HL-60 (cell line): ENCODE results near the gene ST7L.

Source experiments
- GABPA ChIP-seq: IDR thresholded peaks from 2 replicates; pipeline ENCODE4 v1.6.1; 2012; ENCODE audit warnings: low read depth
- POLR2AphosphoS5 ChIP-seq: IDR thresholded peaks from 2 replicates; pipeline ENCODE4 v1.6.1; 2012; ENCODE audit warnings: low read depth
- SPI1 ChIP-seq: IDR thresholded peaks from 2 replicates; pipeline ENCODE4 v1.6.1; 2012; ENCODE audit warnings: low read depth, mild to moderate bottlenecking, borderline replicate concordance
- TF ChIP-seq, protein P1 (sequence below): IDR thresholded peaks from one replicate; pipeline ENCODE4 v1.5.1; 2011; ENCODE audit warnings: low read length, control low read depth, inconsistent platforms; ENCODE audit not compliant: insufficient read depth
- TF ChIP-seq, protein P2 (sequence below): IDR thresholded peaks from 2 replicates; pipeline ENCODE4 v1.6.1; 2012; ENCODE audit warnings: low read depth; ENCODE audit not compliant: insufficient replicate concordance

DNA sequence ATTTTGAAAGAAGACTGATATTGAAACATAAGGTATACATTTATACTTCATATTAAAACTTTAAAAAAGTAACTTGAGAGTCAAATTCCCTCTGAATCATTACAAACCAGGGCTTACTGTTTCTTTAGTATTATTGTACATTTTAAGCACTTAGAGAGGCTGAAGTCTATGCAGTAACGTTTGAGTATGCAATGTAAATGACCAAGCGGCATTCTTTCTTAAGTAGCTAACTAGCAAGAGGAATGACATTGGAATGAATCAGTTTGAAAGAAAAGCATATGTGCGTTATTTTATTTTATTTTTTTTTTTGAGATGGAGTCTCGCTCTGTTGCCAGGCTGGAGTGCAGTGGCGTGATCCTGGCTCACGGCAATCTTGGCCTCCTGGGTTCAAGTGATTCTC is 85.9 kb downstream of the ST7L start:
- TF ChIP-seq, protein P1, sequence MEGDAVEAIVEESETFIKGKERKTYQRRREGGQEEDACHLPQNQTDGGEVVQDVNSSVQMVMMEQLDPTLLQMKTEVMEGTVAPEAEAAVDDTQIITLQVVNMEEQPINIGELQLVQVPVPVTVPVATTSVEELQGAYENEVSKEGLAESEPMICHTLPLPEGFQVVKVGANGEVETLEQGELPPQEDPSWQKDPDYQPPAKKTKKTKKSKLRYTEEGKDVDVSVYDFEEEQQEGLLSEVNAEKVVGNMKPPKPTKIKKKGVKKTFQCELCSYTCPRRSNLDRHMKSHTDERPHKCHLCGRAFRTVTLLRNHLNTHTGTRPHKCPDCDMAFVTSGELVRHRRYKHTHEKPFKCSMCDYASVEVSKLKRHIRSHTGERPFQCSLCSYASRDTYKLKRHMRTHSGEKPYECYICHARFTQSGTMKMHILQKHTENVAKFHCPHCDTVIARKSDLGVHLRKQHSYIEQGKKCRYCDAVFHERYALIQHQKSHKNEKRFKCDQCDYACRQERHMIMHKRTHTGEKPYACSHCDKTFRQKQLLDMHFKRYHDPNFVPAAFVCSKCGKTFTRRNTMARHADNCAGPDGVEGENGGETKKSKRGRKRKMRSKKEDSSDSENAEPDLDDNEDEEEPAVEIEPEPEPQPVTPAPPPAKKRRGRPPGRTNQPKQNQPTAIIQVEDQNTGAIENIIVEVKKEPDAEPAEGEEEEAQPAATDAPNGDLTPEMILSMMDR, result no peak
- TF ChIP-seq POLR2AphosphoS5 (no peak), SPI1 (no peak), GABPA (no peak)
- TF ChIP-seq, protein P2, sequence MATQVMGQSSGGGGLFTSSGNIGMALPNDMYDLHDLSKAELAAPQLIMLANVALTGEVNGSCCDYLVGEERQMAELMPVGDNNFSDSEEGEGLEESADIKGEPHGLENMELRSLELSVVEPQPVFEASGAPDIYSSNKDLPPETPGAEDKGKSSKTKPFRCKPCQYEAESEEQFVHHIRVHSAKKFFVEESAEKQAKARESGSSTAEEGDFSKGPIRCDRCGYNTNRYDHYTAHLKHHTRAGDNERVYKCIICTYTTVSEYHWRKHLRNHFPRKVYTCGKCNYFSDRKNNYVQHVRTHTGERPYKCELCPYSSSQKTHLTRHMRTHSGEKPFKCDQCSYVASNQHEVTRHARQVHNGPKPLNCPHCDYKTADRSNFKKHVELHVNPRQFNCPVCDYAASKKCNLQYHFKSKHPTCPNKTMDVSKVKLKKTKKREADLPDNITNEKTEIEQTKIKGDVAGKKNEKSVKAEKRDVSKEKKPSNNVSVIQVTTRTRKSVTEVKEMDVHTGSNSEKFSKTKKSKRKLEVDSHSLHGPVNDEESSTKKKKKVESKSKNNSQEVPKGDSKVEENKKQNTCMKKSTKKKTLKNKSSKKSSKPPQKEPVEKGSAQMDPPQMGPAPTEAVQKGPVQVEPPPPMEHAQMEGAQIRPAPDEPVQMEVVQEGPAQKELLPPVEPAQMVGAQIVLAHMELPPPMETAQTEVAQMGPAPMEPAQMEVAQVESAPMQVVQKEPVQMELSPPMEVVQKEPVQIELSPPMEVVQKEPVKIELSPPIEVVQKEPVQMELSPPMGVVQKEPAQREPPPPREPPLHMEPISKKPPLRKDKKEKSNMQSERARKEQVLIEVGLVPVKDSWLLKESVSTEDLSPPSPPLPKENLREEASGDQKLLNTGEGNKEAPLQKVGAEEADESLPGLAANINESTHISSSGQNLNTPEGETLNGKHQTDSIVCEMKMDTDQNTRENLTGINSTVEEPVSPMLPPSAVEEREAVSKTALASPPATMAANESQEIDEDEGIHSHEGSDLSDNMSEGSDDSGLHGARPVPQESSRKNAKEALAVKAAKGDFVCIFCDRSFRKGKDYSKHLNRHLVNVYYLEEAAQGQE, result no peak
